GM19240 (cell line): ENCODE data around the gene PRKAR1B.
"Not testable (repeated sequence)": the region's sequence is repeated elsewhere in the genome, so short reads cannot be mapped to it uniquely, and the experiment has no call there.

Experiments used
- DNase-seq: peaks from one replicate; pipeline ENCODE4 v3.0.0; 2011; ENCODE audit warnings: low spot score; ENCODE audit not compliant: insufficient read length

The PRKAR1B gene

GRCh38 chr7:670501-671390, 56.3 kb downstream of the PRKAR1B start:
- DNase-seq = no peak

GRCh38 chr7:668958-669357, 58.1 kb downstream of the PRKAR1B start:
- no peak for DNase-seq

- no peak for DNase-seq
These were observed 58.7 kb downstream of the PRKAR1B start for GRCh38 chr7:668139-668931.

GRCh38 chr7:666454-667292, 60.4 kb downstream of the PRKAR1B start:
- no peak for DNase-seq

- no peak for DNase-seq
These were observed 61.2 kb downstream of the PRKAR1B start for GRCh38 chr7:665736-666453.

- DNase-seq = no peak
These were observed 61.9 kb downstream of the PRKAR1B start for GRCh38 chr7:664997-665735.

- DNase-seq = no peak
These were observed 62.7 kb downstream of the PRKAR1B start for GRCh38 chr7:664402-664775.

DNA sequence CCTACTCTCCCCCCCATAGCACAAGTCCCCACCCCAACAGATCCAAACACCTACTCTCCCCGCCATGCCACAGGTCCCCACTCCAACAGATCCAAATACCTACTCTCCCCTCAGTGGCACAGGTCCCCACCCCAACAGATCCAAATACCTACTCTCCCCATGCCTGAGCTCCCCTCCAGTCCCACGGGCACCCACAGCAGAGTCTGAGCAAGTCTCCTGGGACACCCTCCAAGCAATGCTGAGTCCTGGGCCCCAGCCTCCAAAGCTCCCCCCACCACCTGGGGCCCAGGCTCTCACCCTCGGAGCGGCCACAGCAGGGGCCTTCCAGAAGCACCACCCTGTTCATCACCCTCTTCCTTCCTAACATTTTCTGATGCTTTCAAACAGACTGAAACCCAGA, 64.5 kb downstream of the PRKAR1B start:
- no peak for DNase-seq

DNA sequence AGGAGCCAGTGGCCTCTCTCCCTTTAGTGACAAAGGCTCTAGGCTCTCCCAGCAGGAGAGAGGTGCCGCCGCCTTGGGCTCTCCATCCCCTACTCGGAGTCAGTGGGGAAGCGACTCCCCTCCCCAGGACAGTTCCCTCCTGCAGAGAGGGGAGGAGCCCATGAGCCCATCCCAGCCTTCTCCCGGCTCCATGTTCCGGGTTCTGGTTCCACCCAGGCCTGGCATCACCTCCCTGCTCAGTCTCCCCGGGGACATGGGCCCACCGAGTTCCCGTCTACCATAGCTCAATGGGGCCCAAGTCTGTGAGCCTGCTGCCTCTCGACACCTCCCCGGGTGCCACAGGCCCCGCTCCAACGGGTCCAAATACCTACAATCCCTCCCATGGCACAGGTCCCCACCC, 67.1 kb downstream of the PRKAR1B start:
- DNase-seq = no peak

DNA sequence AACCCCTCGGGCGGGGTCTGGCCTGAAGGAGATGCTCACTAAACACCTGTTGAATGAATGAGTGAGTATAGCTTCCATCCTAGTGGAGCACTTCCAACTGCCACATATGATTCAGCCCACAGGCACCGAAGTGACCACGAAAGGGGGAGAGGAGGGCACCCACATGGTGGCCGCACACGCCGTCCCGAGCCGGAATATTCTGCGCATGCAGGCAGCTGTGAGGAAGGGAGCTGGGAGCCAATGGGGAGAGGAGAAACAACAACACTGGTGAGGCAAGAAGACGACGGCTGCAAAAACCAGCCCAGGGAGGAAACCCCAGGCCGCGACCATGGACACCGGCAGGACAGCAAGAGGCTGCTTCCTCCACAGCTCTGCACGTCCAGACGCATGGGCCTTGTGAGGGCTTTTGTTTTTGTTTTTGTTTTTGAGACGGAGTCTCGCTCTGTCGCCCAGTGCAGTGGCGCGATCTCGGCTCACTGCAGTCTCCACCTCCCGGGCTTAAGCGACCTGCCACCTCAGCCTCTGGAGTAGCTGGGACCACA, 67.7 kb downstream of the PRKAR1B start:
- DNase-seq = no peak

GRCh38 chr7:657565-658119, 69.4 kb downstream of the PRKAR1B start:
- DNase-seq = no peak

DNA sequence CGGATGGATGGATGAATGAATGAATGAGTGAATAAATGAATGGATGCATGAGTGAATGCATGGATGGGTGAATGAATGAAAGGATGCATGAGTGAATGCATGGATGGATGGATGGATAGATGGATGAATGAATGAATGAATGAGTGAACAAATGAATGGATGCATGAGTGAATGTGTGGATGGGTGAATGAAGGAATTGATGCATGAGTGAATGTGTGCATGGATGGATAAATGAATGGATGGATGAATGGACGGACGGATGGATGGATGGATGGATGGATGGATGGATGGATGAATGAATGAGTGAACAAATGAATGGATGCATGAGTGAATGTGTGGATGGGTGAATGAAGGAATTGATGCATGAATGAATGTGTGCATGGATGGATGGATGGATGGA, 70.1 kb downstream of the PRKAR1B start:
- not testable (repeated sequence) for DNase-seq

GRCh38 chr7:655758-656157, 71.3 kb downstream of the PRKAR1B start:
- DNase-seq = no peak

DNA sequence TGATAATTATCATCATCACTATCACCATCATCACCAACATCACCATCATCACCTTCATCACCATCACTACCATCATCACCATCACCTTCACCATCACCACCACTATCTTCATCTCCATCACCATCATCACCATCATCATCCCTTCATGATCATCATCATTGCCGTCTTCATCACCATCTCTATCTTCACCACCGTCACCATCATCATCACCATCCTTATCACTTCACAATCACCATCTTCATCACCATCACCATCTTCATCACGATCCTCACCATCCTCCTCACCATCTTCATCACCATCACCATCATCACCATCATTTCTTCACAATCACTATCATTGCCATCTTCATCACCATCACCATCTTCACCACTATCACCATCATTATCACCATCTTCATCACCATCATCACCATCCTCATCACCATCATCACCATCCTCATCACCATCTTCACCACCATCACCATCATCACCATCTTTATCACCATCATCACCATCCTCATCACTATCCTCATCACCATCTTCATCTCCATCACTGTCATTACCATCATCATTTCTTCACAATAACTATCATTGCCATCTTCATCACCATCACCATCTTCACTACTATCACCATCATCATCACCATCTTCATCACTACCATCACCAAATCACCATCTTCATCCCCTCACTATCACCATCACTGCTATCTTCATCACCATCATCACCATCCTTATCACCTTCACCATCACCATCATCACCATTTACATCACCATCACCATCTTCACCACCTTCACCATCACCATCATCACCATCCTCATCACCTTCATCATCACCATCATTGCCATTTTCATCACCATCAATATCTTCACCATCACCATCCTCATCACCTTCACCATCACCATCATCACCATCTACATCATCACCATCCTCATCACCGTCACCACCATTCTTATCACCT, 73.0 kb downstream of the PRKAR1B start:
- DNase-seq = no peak

DNA sequence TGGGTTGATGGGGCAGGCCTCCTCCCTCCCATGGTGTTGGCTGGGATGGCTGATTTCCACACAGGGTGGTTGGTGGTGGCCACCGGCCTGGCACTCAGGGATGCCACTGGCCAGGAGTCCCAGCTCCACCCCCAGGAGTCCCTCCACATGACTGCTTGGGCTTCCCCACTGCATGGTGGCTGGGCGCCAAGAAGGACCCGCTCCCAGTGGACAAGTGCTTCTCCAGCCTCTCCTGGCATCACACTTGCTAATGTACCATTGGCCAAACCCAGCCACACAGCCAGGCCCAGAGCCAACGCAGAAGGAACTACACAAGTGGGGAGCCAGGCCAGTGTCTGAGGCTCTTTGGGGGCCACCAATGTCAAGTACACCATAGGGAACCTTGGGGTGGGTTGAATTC, 74.2 kb downstream of the PRKAR1B start:
- DNase-seq = no peak

- not testable (repeated sequence) for DNase-seq
These were observed 74.9 kb downstream of the PRKAR1B start for GRCh38 chr7:652167-652566.

DNA sequence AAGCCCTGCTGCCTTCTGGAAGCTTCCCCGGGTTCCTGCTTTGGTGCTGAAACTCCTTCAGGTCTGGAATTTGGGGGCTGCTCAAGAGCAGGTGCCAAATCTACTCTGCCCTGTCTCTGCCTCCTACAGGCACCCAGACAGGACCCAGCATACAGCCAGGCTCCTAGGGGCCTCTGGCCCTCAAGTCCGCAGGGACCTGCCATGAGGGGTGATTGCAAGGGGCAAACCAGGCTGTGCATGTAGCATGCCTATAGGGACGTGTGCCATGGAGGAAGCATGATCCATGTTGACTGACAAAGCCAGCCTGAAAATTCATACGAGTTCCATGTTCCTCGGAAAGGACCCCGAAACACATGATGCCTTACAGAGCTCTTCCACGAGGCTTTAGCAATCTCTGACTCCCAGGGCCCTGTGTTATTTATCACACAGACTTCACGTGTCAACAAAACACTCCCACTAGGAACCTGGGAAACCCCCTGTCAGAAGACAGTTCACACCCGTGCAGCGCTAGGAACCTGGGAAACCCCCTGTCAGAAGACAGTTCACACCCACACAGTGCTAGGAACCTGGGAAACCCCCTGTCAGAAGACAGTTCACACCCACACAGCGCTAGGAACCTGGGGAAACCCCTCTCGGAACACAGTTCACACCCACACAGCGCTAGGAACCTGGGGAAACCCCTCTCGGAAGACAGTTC, 75.9 kb downstream of the PRKAR1B start:
- no peak for DNase-seq
